Fibroblast of the conjunctiva (primary cell): ENCODE results near the gene LAMA2.

Experiments used
- DNase-seq: peaks from one replicate; pipeline ENCODE4 v3.0.0-alpha.2; 2010; ENCODE audit warnings: low read depth

The LAMA2 gene

DNA sequence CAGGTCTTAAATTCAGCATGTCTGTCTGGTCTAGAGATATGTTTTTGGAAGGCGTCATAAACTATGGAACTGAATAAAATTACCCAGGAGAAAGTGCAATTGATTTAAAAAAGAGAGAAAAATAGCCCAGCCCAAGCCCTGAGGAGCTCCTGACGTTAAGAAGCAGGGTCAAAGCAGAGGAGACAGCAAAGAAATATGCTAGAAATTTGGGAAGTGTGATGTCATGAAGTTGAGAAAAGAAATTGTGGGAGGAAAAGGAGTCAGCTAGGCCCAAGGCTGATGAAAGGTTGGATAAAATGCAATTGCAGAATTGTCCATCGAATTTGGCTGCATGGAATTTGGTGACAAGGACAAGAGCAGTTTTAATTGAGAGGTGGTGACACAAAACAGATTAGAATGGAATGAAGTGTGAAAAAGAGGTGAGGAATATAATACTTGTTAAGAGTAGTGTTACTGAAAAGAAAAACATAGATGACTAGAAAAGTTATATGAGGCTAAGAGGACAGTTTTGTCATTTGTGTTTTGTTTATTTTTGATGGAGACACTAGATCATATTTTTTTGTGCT, 381.6 kb downstream of the LAMA2 start:
- DNase-seq = no peak

GRCh38 chr6:129267028-129267427, 384.1 kb downstream of the LAMA2 start:
- no peak for DNase-seq

DNA sequence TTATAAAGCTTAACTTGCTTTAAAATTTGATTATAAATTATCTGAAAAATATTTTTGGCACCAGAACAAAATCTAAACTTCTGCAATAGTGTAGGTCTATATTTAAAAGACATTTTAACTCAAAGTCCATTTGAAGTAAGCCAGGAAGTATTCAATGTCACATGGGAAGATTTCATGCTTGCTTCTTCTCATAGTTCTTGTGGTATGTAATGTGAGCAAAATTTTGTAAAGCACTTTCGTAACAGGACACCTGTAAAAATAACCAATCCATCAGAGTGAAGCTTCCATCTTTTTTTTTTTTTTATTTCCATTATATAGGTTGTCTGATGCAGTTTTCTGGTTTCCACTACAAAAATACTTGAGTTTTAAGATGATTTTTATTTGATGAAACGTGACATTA, 386.1 kb downstream of the LAMA2 start:
- no peak for DNase-seq

- DNase-seq = no peak
Measured at GRCh38 chr6:129269891-129270290, 387.0 kb downstream of the LAMA2 start.

DNA sequence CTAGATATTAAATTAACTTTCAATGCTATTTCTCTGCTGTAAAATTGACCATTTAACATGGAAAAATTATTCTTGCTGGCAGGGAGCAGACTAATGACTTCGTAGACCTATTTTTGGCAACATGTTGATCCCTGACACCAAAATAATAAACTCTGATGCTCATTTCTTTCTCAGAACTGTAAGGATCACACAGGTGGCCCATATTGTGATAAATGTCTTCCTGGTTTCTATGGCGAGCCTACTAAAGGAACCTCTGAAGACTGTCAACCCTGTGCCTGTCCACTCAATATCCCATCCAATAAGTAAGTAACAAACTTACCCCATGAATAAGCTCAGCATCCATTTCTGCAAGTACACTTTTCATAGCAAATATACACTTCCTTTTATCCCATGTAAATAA, 387.5 kb downstream of the LAMA2 start:
- DNase-seq = no peak

DNA sequence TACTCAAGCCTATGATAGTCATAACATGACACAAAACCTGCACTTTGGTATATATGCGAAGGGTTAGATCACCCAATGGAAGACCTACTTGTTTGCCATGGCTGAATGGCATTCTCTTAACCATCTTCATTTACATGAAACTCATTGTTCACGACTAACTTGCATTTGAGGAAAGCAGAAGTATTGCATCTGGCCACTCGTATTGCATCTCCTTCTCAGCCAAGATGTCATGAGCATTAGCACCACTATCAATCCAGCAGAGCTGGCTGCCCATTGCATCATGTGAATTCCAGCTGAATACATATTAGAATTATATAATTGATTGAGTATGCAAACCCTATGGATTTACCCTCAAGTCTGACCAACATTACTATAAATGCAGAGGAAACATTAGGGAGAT, 390.2 kb downstream of the LAMA2 start:
- no peak for DNase-seq

- DNase-seq = no peak
Measured at GRCh38 chr6:129276461-129276860, 393.5 kb downstream of the LAMA2 start.

GRCh38 chr6:129276986-129277385, 394.0 kb downstream of the LAMA2 start:
- DNase-seq = no peak

GRCh38 chr6:129279343-129280292, 396.7 kb downstream of the LAMA2 start:
- DNase-seq = no peak

DNA sequence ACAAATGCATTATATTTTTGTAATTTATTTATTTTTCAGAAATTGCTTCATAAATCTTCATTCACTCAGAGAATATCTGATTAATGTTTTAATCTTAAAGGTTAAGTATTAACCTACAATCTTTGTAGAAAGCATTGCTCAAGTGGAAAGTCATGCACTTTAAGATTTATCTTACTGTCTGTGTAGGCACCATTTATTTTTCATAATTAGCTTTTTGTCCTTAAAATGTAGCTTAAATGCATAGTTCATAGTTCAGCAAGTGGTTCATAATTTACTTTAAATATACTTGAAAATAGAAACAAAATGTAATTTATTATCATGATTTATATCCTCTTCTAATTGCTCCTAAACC, 397.3 kb downstream of the LAMA2 start:
- no peak for DNase-seq

DNA sequence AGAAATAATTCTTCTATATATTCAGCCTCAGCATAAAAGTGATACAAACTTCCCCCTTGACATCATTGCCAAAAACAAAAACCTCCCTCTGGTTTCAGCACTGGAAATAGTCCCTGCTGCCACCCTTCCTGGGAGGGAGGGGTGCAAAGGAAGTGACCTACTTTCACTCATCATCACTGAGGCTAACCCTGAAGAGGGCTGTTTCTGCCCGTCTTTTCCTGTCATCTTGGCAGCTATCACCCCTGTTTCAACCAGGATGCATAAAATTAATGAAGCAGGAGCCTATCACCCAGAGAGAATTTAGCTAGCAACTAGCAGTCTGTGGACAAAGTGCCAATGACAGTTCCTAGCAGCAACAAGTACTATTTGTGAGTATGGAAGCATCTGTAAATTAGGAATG, 397.8 kb downstream of the LAMA2 start:
- DNase-seq = no peak

DNA sequence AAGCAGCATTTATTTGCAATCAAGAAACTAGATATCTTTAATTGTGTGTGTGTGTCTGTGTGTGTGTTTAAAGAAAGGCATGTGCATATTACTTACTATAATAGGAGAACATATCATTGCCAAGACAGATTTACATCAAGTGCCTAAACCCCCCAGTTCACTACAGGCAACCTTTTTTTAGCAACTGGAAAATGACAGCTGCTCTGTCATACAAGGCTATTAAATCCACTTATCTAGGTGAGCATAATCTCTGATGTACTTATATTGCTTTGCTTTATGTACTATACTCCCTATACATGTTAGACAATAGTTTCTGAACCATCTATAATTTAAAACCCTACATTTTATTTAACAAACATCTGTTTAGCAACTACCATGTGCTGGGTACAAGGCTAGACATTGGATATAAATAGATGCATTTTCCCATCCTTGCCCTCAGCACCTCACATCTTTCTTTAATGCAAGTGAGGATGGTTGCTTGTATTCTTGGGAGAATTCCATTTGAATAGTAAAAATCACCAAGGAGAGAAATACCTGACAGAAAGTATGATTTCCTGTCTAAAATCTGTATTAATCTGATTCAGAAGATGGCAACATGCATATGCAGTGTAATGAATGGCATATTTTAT, 398.3 kb downstream of the LAMA2 start:
- DNase-seq = no peak

DNA sequence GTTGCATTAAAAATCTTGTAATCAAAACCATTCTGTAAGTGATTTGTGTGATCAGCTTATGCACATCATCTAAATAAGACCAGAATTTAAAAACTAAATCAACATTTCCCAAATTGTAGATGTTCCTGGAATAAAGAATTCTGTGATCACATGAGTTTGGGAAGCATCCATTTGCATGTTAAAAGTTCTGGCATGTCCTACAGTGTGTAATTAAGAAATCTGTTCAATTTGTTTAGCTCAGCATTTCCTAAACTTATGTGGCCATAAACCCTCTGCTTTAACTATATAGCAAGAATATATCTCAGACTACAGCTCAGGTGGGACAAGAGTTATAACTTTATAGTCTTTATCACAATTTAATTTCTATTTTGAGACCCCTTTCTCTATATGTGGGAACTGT, 399.1 kb downstream of the LAMA2 start:
- no peak for DNase-seq

- no peak for DNase-seq
Measured at GRCh38 chr6:129284225-129284624, 401.3 kb downstream of the LAMA2 start.

DNA sequence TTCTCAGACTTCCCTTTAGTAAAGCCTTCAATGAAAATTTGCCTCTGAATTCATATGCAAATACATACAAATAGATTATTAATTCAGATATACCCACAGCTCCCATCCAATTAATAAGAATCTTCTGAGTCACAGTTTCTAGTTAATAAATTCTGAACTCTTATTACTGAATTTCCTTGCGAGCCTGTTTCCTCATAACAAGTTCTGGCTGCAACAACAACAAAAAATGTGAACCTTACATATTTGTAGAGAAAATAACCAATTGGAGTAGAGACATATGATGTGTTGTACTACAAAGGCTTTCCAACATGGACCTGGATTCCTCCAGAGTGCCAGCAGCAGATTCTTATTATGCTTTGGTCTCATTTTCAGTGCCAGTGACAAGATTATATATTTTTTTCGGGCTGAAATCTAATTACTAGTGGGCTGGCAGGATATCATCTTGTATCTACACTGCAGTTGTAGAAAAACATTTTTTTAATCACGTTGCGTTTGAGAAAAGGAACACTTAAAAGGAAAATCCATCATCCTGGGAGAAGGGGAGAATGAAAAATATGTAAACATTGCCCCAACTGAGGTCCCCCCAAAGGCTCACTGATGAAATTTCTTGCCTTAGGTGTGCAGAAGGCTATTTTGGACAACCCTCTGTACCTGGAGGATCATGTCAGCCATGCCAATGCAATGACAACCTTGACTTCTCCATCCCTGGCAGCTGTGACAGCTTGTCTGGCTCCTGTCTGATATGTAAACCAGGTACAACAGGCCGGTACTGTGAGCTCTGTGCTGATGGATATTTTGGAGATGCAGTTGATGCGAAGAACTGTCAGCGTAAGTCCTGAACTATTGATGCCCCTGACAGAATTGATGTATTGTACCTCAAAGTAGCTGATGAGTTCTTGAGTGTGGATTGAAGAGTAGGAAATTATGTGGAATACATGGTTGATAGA, 404.6 kb downstream of the LAMA2 start:
- DNase-seq = no peak

DNA sequence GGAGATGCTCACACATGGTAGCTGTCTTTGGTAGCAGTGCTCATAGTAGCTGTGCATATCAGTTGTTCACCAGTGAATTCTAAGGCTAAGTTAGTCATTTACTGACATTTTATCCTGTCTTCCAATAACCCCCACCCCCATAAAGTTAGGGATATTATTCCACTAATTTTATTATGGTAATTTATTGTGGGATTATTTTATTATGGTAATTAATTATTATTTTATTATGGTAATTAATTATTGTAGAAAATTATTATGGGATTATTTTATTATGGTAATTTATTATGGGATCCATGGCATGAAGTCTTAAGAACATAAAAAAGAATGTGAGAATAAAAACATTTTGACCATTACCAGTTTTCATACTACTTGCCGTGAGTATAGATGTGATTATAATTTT, 406.5 kb downstream of the LAMA2 start:
- DNase-seq = no peak

- no peak for DNase-seq
Measured at GRCh38 chr6:129292836-129293235, 409.9 kb downstream of the LAMA2 start.

GRCh38 chr6:129297592-129297991, 414.7 kb downstream of the LAMA2 start:
- no peak for DNase-seq

DNA sequence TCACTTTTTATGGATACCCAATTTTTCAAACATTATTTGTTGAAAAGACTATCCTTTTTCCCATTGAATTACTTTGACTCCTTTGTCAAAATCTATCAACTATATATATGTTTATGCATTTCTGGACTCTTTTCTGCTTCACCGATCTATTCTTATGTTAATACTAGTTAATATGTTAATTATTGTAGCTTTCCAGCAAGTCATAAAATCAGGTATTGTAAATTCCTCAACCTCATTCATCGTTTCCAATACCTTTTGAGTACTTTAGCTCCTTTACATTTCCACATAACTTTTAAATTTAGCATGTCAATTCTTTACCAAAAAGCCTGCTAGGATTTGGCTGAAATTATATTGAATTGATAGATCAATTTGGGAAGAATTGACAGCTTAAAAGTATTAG, 419.7 kb downstream of the LAMA2 start:
- no peak for DNase-seq

DNA sequence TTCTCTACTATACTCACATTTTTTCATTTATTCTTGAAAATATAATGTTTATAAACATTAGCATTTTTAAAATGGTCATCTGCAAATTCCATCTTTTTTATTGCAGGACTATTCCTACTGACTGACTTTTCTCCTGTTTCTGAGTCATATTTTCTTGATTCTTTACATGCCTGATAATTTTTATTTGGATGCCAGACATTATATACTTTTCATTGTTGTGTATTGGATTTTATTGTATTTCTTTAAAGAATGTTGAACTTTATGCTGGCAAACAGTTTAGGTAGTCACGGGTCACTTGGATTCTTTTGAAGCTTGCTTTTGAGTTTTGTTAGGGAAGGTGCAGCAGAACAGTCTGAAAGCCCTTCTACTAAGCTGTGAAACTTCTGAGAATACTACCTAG, 423.9 kb downstream of the LAMA2 start:
- no peak for DNase-seq

GRCh38 chr6:129307845-129308244, 424.9 kb downstream of the LAMA2 start:
- no peak for DNase-seq

DNA sequence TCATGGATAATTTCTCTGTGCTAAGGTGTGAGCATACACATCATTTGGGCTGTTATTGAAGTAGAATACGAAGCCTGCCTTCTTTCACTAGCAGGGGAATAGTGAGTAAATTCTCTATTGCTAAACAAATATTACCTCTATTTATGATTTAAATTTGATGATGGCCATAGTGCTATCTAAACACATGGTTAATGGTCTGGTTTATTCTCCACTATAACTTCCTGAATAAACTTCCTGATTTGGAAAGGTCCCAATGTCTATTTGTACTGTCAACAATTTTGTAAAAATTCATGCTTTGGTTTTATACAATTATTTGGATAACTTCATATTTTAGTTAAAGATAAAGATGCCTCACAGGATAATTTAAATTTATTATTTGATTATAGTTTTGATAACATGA, 426.2 kb downstream of the LAMA2 start:
- DNase-seq = no peak
